Measurements from ENCODE around the gene KLK12.
"Not testable (repeated sequence)": the region's sequence is repeated elsewhere in the genome, so short reads cannot be mapped to it uniquely, and the experiment has no call there.

The KLK12 gene

GRCh38 chr19:50998686-50999085 lies 36.1 kb downstream of the KLK12 start:
- Mint-ChIP-seq H3K4me1 (ENCODE audit: low read depth) (peaks cover 4% of the 10 kb centered on the region), H3K27ac (no peak overlapping the region), H3K9me3 (peaks cover 5% of the 10 kb centered on the region), H3K27me3 (peaks cover 63% of the 10 kb centered on the region), H3K4me3 (no peak overlapping the region), H3K36me3 (ENCODE audit: low read depth) (no peaks in the 10 kb centered on the region)
- DNase-seq, result no peak

GRCh38 chr19:50998061-50998460 lies 36.7 kb downstream of the KLK12 start:
- no peaks in the 10 kb centered on the region for H3K36me3 Mint-ChIP-seq (ENCODE audit: low read depth)
- peaks cover 4% of the 10 kb centered on the region for H3K4me1 Mint-ChIP-seq (ENCODE audit: low read depth)
- H3K9me3 Mint-ChIP-seq, result peaks cover 5% of the 10 kb centered on the region
- no peak for DNase-seq
- no peak overlapping the region for H3K27ac Mint-ChIP-seq
- no peak overlapping the region for H3K4me3 Mint-ChIP-seq
- H3K27me3 Mint-ChIP-seq, result peaks cover 58% of the 10 kb centered on the region

GRCh38 chr19:50994129-50994528 lies 40.7 kb downstream of the KLK12 start:
- Mint-ChIP-seq H3K27ac (no peak overlapping the region), H3K4me3 (no peak overlapping the region), H3K36me3 (ENCODE audit: low read depth) (no peaks in the 10 kb centered on the region), H3K9me3 (peaks cover 5% of the 10 kb centered on the region), H3K27me3 (peaks cover 44% of the 10 kb centered on the region), H3K4me1 (ENCODE audit: low read depth) (no peaks in the 10 kb centered on the region)
- no peak for DNase-seq

GRCh38 chr19:50992666-50993035 lies 42.2 kb downstream of the KLK12 start:
- Mint-ChIP-seq H3K4me1 (ENCODE audit: low read depth) (no peaks in the 10 kb centered on the region), H3K27me3 (peaks cover 39% of the 10 kb centered on the region), H3K4me3 (no peak overlapping the region), H3K27ac (no peak overlapping the region), H3K36me3 (ENCODE audit: low read depth) (no peaks in the 10 kb centered on the region), H3K9me3 (peaks cover 5% of the 10 kb centered on the region)
- no peak for DNase-seq

- H3K27me3 Mint-ChIP-seq, result peaks cover 61% of the 10 kb centered on the region
- DNase-seq; H3K4me3 Mint-ChIP-seq; H3K36me3 Mint-ChIP-seq (ENCODE audit: low read depth); H3K4me1 Mint-ChIP-seq (ENCODE audit: low read depth); H3K27ac Mint-ChIP-seq; H3K9me3 Mint-ChIP-seq: not testable (repeated sequence)
Measured at GRCh38 chr19:50984416-50984815, 50.4 kb downstream of the KLK12 start.

GRCh38 chr19:50983625-50984292 lies 51.0 kb downstream of the KLK12 start, which contains the start of gene KLK7:
Gene KLK7, minus strand, starts transcription at chr19:50983917. Its CDS starts 1,518 bp downstream, at chr19:50982399.
- Mint-ChIP-seq H3K9me3 (no peaks in the 10 kb centered on the region), H3K4me3 (no peak within 1 kb of the TSS), H3K36me3 (ENCODE audit: low read depth) (no peaks in the 10 kb centered on the region), H3K4me1 (ENCODE audit: low read depth) (no peaks in the 10 kb centered on the region), H3K27ac (no peak within 1 kb of the TSS), H3K27me3 (peaks cover 60% of the 10 kb centered on the region)
- no peak for DNase-seq

- Mint-ChIP-seq H3K27me3 (peaks cover 60% of the 10 kb centered on the region), H3K4me3 (no peak overlapping the region), H3K4me1 (ENCODE audit: low read depth) (no peaks in the 10 kb centered on the region), H3K36me3 (ENCODE audit: low read depth) (no peaks in the 10 kb centered on the region), H3K27ac (no peak overlapping the region), H3K9me3 (no peaks in the 10 kb centered on the region)
- DNase-seq, result no peak
Measured at GRCh38 chr19:50982186-50982585, 52.6 kb downstream of the KLK12 start.

GRCh38 chr19:50981587-50982146 lies 53.1 kb downstream of the KLK12 start:
- Mint-ChIP-seq H3K27ac (no peak overlapping the region), H3K4me3 (no peak overlapping the region), H3K9me3 (no peaks in the 10 kb centered on the region), H3K4me1 (ENCODE audit: low read depth) (no peaks in the 10 kb centered on the region), H3K27me3 (peaks cover 61% of the 10 kb centered on the region), H3K36me3 (ENCODE audit: low read depth) (no peaks in the 10 kb centered on the region)
- no peak for DNase-seq

- H3K36me3 Mint-ChIP-seq (ENCODE audit: low read depth), result no peaks in the 10 kb centered on the region
- H3K9me3 Mint-ChIP-seq, result no peaks in the 10 kb centered on the region
- DNase-seq, result no peak
- H3K27ac Mint-ChIP-seq, result no peak overlapping the region
- no peak overlapping the region for H3K4me3 Mint-ChIP-seq
- no peaks in the 10 kb centered on the region for H3K4me1 Mint-ChIP-seq (ENCODE audit: low read depth)
- H3K27me3 Mint-ChIP-seq, result peaks cover 65% of the 10 kb centered on the region
Measured at GRCh38 chr19:50980208-50980607, 54.6 kb downstream of the KLK12 start.

GRCh38 chr19:50979758-50980157 lies 55.0 kb downstream of the KLK12 start:
- Mint-ChIP-seq H3K4me1 (ENCODE audit: low read depth) (no peaks in the 10 kb centered on the region), H3K27me3 (peaks cover 62% of the 10 kb centered on the region), H3K4me3 (no peak overlapping the region), H3K36me3 (ENCODE audit: low read depth) (no peaks in the 10 kb centered on the region), H3K9me3 (no peaks in the 10 kb centered on the region), H3K27ac (no peak overlapping the region)
- DNase-seq, result no peak
